Anterior cingulate cortex (tissue), 58 donors: Measurements from ENCODE around the gene USP49.

ENCODE experiments used
- DNase-seq, 58 donors: peaks; one replicate each; lab custom pipeline; 2025; lab: John Stamatoyannopoulos, UW

USP49 gene

GRCh38 chr6:41740366-41741162 lies 154.6 kb downstream of the USP49 start:
- DNase-seq: no peak
